Daoy (cell line): ENCODE measurements around the gene CPAMD8. TPM values are rescaled to one million over a fixed set of nuclear protein-coding genes. Genes with fewer than 3 reads are reported as not detected.
"Not testable (repeated sequence)": the region's sequence is repeated elsewhere in the genome, so short reads cannot be mapped to it uniquely, and the experiment has no call there.

Experiments used
- DNase-seq: peaks from one replicate; pipeline ENCODE4 v3.0.0-alpha.2; 2015; ENCODE audit warnings: low read depth
- total RNA-seq: library from RNA; depleted of rRNA; stranded (reverse); fragments of >200 nt; shearing (Covaris generic); gene quantifications from 2 replicates; pipeline ENCODE4 v1.2.3, GENCODE V29; 2014

CPAMD8 gene
- total RNA-seq, 1 experiment from 2014 or later = not detected

DNA sequence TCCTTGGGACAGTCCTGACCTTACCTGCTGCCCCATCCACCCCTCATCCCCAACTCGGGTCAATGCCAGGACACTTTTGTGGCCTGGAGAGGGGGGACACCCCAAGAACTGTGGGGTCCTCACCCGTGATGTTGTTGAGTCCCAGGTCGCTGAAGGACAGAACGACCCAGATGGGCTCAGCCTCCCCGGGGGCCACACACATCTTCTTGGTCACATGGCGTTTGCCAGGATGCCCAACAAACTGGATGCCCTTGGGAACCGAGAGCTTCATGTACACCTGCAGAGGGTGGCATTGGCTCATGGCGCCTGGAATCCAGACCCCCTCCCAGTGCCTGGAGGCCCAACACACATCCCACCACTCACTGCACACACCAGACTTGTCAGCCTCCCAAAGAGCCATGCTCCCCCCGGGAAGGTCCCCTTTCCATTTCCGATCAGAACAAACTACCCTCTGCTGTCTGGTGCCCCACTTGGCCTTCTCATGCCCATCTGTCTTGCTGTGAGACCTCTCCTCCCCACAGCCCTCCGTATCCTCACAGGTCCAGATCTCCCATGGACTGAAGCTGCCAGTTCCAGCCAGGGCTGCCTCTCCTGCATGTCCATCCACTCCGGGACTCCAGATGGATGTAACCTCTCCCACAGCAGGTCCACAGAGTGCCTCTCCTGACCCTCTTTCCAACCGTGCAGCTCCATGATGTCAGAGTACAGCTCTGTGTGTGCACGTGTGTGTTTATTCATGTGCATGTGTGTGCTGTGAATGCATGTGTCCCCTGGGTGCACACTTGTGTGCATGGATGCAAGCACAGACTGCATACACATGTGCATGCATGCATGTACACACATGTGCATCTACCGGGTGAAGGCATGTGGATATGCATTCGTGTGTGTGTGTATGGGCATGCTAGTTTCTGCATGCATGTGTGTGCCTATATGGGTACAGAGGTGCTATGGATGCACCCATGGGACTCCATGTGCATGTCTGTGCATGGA lies 79.4 kb downstream of the CPAMD8 start:
- DNase-seq = no peak

DNA sequence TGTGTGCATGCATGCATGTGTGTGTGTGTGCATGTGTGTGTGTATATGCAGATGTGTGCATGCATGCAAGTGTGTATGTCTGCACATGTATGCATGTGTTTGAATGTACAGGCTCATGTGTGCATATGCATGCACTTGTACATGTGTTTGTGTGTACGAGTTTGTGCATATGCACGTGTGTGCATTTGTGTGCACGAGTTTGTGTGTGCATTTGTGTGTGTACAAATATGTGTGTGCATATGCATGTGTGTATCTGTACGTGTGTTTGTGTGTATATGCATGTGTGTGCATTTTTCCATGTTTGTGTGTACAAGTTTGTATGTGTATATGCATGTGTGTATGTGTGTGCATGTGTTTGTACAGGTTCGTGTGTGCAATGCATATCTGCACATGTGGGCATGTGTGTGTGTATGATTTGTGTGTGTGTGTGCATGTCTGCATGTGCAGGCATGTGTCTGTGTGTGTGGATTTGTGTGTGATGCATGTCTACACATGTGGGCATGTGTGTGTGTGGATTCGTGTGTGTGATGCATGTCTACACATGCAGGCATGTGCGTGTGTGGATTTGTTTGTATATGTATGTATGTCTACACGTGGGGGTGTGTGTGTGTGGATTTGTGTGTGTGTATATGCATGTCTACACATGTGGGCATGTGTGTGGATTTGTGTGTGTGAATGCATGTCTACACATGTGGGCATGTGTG lies 80.7 kb downstream of the CPAMD8 start:
- DNase-seq = no peak

DNA sequence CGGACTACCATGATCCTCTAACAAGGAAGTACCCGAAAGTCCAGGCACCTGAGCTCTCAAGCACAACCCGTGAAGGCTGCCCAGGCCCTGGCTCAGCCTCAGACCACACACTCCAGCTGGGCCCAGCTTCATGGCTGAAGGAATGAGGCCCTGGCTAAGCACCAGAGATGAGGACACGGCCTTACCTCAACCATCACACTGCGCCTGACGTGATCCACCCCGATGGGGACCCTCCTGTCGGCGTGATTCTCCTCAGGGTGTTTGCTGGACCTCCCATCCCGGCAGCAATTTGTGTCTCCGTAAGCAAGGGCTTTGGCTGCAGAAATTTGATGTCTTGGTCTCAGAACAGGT lies 81.3 kb downstream of the CPAMD8 start:
- DNase-seq = no peak

DNA sequence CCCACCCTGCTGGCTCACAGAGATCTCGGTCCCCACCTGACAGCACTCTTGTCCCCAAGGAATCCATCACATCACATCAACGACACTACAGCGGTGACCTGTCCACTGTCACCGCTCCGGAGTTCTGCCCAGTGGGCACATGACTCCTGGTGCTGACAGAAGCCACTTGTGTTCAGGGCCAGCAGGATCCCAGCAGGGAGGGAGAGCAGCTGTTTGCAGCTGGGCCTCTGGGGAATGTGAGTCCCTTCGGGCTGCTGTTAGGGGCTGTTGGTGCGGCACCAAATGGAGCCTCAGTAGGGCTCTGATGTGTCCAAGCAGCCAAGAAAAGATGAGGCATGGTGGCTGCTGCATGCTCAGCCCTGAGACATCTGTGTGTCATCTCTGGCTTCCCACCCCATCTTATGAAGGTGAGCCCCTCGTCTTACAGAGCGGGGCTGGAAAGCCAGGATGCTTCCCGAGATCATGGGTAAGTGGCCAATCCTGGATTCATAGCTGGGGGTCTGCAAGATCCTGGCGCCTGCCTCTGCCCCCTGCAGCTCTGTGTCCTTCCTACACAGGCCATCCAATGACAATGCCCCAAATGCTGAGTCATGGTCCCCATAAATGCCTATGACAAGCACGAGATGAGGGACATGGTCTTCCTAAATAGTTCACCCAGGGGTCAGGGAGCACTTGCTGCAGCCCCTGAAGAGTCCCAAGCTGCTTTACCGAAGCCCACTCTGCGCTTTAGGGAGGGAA lies 81.8 kb downstream of the CPAMD8 start:
- DNase-seq = no peak

DNA sequence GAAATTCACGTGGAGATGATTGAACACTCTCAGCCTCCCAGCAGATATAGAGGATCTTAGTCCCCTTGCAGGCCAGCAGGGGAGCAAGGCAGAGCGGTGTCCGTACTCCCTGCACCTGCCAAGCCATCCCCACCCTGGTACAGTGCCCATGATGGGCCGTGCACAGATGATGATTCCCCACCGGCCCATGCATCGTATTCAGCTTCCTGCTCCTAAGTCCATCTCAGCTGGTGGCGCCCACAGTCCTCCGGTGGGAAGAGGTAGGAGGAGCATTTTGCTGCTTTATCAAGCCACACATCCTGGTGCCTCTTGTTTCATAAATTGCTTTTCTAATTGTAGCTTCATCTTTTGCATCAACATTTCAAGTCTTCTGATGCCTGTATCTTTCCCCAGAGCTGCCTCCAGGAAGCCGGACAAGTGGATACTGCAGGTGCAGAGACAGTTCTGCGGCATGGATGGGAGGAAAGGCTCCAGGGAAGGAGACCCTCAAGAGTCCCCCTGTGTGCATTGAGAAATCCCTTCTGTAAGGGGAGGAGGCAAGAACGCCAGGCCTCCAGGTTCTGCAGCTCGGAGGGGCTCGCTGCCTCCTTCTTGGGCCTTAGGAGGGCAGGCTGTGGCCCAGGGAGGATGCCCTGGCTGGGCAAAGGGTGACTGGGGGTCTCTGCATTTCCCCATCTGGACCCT lies 82.5 kb downstream of the CPAMD8 start:
- DNase-seq = no peak

DNA sequence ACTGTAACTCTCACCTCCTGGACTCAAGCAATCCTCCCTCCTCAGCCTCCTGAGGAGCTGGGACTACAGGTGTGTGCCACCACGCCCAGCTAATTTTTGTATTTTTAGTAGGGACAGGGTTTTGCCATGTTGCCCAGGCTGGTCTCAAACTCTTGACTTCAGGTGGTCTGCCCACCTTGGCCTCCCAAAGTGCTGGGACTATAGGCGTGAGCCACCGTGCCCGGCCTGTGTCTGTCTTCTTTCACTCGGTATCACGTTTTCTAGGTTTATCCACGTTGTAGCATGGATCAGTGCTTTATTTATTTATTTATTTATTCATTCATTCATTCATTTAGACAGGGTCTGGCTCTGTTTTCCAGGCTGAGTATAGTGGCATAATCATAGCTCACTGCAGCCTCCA lies 83.5 kb downstream of the CPAMD8 start:
- DNase-seq = not testable (repeated sequence)

DNA sequence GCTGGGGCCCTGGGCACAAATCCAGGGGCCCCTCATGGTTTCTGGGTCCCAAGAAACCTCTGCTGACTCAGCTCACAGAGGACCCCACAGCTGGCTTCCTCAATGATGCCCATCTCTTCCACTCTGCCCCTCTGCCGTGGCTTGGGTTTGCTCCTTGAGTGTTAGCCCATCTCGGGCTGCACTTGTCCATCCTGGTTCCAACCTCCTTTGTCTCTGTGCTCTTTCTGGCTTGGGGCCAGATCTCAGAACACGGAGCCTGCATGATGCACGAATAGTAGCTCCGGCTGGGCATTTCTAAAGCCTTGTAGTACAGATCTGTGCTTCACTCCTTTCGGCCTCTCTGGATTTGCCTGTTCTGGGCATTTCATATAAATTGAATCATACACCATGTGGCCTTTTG lies 84.0 kb downstream of the CPAMD8 start:
- no peak for DNase-seq

DNA sequence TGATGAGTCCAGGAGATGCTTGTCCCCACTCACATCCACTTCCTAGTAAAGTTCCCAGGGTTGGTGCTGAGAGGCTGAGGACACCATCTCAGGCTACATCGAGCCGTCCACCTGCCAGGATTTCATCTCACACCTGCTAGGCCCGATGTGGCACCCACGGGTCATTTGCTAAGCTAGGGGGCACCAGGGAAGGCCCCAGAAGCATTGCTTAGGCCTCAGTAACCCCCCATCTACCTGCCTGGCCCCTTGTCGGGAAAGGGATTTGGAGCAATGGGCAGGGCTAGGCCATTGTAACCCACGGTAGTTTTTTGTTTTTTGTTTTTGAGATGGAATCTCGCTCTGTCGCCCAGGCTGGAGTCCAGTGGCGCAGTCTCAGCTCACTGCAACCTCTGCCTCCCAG lies 86.0 kb downstream of the CPAMD8 start:
- DNase-seq = no peak

DNA sequence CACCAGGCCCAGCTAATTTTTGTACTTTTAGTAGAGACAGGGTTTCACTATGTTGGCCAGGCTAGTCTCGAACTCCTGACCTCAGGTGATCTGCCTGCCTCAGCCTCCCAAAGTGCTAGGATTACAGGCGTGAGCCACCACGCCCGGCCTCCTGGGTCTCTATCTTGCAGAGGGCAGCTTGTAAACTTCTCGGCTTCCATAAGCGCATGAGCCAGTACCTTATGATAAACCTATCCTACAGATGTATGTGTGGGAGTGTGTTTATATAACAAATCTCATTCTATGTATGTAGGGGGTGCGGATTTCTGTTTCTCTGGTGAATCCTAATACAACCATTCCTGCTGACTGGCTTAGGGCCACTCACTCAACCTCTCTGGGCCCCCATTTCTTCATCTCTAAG lies 86.5 kb downstream of the CPAMD8 start:
- not testable (repeated sequence) for DNase-seq

DNA sequence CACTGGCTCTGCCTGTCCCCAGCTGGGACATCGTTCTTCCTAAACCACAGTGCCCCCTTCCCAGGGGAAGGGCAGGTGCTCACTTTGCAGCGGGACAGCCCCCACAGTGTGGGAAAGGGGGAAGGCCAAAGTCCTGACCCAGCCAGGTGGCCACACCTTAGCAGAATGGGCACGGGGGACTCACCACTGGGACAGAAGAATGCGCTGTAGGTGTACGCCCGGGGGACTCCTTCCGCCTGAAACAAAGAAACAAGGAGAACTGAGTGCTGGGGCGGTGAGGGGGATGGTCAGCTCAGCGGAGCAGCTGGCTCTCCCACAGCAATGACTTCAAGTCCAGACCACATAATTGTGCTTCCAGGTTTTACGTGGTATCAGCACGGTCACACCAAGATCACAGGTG lies 88.4 kb downstream of the CPAMD8 start:
- DNase-seq = no peak

DNA sequence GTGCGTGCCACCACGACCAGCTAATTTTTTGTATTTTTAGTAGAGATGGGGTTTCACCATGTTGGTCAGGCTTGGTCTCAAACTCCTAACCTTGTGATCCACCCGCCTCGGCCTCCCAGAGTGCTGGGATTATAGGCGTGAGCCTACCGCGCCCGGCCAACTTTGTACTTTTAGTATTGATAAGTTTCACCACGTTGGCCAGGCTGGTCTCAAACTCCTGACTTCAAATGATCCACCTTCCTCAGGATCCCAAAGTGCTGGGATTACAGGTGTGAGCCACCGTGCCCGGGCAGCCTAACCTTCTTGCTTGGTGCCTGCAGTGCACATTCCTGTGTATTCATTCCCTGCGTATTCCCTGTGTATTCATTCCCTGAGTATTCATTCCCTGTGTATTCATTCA lies 88.8 kb downstream of the CPAMD8 start:
- not testable (repeated sequence) for DNase-seq

DNA sequence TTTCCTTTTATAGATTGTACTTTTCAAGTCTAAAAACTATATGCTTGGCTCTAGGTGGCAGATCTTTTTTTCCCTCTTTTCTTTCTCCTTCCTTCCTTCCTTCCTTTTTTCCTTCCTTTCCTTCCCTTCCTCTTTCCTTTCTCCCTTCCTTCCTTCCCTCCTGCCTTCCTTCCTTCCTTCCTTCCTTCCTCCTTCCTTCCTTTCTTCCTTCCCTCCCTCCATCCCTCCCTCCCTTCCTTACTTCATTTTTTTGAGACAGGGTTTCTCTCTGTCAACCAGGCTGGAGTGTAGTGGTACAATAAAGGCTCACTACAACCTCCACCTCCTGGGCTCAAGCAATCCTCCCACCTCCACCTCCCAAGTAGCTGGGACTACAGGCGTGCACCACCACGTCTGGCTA lies 89.7 kb downstream of the CPAMD8 start:
- DNase-seq = no peak

DNA sequence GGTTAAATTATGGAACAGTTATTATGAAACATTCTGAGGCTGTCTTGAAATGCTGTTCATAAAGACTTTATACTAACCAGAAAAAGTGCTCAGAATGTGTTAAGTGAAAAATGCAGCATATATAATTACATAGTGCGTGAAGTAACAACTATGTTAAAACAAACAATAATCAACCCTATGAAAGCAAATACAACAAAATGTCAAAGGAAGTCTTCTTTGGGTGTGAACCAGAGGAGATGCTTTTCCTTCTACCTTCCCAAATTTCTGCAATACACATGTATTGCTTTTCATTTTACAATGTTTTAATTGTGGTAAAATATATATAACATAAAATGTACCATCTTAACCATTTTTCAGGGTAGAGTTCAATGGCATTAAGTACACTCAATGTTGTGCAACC lies 92.1 kb downstream of the CPAMD8 start:
- no peak for DNase-seq

DNA sequence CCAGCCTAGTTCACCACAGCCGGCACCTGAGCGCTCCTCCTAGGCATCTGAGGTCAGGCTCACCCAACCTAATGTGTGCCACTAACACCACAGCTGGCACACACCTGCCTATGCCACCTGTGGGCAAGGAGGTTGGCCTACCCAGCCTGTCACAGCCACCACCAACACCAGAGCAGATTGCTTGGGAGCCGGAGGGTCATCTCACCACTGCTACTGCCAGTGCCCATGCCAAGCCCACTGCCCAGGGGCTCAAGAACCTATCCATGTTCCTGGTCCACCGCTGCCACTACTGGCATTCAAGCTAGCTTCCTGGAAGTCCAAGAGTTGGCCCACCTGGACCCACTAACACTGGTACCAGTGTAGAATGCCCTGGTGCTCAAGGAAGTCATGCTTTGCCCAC lies 95.3 kb downstream of the CPAMD8 start:
- no peak for DNase-seq

DNA sequence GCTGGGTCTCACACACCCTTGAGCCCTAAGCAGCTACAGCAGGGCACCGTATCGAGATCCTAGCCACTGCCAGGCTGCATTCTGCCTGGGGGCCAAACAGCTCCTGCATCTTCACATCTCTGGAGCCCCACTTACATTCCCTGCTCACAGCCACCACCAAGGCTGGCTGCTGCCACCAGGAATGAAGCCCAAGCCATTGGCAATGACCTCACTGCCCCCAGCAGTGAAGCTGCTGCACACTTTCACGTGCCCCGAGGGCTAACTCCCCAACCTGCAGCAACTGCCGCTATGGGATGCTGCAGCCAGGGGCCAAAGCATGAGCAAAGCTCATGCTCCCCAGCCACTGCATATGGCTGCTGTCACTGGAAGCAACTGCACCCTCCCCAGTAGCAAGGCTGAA lies 95.9 kb downstream of the CPAMD8 start:
- no peak for DNase-seq

DNA sequence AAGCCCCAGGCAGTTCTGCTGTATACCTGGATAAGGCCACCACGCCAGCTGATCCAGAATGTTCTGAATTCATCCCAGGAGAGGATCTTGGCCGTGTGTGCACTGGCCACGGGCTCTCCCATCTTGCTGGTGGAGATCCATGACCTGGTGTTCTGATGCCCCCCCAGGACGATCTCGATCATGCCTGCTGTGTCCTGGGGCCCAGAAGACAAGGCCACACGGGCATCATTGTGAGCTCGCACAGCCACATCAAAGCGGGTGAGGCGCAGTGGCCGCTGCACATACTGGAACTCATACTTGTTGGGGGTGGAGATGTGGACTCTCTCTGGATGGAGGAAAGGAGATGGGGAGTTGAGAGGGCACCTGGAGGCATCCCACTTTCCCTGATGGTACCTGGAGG lies 97.7 kb downstream of the CPAMD8 start:
- DNase-seq = no peak

DNA sequence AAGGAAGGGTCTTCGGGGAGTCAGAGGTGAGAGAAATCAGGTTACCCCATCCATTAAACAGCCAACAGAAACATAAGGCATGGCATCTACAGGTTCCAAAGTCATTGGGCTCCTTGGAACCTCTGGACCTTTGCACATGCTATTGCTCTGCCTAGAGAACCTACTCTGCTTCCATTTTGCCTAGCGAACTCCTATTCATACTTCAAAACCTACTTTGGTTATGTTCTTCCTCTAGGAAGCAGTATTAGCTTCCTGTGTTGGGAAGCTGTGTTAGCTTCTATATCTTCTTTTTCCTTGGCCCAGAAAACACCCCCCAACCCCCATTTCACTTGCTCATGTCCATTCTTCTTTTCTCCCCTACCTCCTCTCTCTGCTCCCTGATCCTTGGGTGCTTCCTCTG lies 98.3 kb downstream of the CPAMD8 start:
- no peak for DNase-seq

DNA sequence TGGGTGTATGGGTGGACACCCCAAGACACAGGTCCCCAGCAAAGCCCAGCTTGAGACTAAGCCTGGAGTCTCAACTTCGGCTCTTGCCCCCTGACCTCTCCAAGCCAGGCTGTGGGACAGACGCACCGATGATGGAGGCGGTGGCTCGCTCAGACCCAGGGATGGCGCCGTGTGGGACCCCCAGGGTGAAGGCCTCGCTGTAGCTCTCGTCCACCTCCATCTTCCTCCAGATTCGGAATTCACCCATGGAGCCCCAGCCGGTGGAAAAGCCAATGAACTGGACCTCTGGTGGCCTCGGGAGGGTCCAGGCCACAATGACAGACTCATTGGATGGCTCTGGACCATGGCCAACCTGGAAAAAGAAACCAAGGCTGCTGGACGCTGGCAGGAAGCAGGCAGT lies 98.7 kb downstream of the CPAMD8 start:
- DNase-seq = no peak

DNA sequence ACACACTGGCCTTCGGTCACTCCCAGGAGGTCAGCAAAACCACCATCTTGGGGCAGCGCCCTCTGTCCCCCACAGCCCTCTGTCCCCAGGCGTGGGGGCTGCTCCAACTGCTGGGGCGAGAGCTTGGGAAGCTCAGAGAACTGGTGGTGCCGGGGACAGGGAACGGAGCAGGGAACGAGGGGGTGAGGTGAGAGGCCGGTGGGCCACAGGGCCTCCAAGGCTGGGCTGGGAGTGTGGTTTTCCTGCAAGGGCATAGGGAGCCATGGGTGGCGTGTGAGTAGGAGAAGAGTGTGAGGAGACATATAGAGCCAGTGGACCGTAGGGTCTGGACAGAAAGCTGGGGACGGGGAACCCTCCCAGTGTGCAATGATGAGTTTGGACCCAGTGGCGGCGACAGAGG lies 103.7 kb downstream of the CPAMD8 start:
- DNase-seq = no peak

DNA sequence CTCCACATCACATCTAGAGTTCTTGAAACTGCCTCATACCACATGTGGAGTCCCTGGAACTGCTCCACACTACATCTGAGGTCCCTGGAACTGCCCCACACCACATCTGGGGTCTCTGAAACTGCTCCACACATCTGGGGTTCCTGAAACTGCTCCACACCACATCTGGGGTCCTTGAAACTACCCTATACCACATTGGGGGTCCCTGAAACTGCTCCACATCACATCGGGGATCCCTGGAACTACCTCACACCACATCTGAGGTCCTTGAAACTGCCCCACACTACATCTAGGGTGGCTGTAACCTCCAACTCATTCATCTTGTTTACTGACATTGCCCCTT lies 104.0 kb downstream of the CPAMD8 start:
- DNase-seq = no peak

DNA sequence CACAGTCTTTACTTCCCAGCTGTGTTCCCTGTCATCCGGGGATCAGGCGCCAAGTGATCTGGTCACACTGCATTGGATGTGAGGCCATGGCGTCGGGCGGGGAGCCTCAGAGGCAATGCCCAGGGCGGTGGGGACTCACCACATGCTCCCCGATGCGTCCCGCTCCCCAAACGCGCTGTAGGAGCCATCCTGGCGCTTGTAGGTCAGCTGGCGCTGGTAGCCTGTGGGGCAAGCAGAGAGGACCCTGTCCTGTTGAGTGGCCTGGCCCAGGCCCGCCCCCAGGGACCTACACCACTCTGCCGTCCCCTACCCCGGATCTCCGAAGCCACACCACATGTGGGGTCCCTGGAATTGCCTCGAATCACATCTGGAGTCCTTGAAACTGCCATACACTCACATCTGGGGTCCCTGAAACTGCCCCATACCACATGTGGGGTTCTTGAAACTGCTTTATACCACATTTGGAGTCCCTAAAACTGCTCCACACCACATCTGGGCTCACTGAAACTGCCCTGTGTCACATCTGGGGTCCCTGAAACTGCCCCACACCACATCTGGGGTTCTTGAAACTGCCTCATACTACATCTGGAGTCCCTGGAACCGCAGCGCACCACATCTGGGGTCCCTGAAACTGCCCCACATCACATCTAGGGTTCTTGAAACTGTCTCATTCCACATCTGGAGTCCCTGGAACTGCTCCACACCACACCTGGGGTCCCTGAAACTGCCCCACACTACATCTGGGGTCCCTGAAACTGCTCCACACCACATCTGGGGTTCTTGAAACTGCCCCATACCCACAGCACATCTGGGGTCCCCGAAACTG lies 104.6 kb downstream of the CPAMD8 start:
- no peak for DNase-seq
